OCI-LY1 (cell line): ENCODE measurements around the gene EXT2.

Source experiments
- CTCF ChIP-seq: fragments of 200-600 bp; sonication (generic), shearing (Covaris generic); IDR thresholded peaks from 2 replicates; pipeline ENCODE4 v1.5.1; 2017; ENCODE audit warnings: mild to moderate bottlenecking, antibody characterized with exemption, low read length, moderate library complexity, mixed read lengths
- EZH2 ChIP-seq: fragments of 200-600 bp; sonication (generic), shearing (Covaris generic); IDR thresholded peaks from 2 replicates; pipeline ENCODE4 v1.8.0; 2017; ENCODE audit warnings: borderline replicate concordance, mixed run types, mild to moderate bottlenecking, antibody characterized with exemption, low read length, moderate library complexity, mixed read lengths

GRCh38 chr11:44264761-44265160 is 169.3 kb downstream of the EXT2 start:
- no peak for TF ChIP-seq CTCF
- no peak for TF ChIP-seq EZH2
